ENCODE measurements around the gene PLCL2. TPM values are rescaled to one million over a fixed set of nuclear protein-coding genes. Genes with fewer than 3 reads are reported as not detected.

The PLCL2 gene
- total and polyA plus RNA-seq, 2 experiments from 2014 or later = 1.6 to 9.7 TPM

DNA sequence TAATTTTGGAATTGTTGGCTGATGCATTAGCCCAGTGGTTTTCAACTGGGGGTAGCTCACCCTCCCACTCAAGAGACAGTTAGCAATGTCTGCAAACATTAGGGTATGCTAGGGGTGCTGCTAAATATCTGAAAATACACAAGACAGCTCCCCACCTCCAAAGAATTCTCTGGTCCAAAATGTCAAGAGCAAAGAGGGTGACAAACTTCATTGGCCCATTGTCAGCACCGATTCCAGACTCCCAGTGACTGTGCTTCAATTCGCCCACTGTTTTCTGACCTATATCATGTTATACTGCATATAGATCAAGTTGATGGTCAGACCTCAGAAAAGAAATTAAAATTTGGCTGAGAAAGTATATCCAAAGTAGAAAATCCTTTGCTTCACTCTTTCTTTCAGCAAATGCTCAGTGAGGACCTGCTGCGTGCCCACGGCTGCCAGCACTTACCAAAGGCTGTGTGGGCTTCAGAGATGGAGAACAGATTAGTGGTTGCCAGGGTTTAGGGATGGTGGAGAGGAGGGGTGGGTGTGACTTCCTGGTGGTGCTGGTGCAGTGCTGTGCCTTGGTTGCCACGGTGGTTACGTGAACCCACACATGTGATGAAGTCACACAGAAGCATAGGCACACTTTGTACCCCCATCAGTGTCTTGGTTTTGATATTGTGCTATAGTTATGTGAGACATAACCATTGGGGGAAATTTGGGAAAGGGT, 204.0 kb downstream of the PLCL2 start (continued):
- TF ChIP-seq, protein P1, sequence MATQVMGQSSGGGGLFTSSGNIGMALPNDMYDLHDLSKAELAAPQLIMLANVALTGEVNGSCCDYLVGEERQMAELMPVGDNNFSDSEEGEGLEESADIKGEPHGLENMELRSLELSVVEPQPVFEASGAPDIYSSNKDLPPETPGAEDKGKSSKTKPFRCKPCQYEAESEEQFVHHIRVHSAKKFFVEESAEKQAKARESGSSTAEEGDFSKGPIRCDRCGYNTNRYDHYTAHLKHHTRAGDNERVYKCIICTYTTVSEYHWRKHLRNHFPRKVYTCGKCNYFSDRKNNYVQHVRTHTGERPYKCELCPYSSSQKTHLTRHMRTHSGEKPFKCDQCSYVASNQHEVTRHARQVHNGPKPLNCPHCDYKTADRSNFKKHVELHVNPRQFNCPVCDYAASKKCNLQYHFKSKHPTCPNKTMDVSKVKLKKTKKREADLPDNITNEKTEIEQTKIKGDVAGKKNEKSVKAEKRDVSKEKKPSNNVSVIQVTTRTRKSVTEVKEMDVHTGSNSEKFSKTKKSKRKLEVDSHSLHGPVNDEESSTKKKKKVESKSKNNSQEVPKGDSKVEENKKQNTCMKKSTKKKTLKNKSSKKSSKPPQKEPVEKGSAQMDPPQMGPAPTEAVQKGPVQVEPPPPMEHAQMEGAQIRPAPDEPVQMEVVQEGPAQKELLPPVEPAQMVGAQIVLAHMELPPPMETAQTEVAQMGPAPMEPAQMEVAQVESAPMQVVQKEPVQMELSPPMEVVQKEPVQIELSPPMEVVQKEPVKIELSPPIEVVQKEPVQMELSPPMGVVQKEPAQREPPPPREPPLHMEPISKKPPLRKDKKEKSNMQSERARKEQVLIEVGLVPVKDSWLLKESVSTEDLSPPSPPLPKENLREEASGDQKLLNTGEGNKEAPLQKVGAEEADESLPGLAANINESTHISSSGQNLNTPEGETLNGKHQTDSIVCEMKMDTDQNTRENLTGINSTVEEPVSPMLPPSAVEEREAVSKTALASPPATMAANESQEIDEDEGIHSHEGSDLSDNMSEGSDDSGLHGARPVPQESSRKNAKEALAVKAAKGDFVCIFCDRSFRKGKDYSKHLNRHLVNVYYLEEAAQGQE (IDR thresholded peaks at IDR 0.05; ENCODE audit: unreplicated experiment) = no peak
- TF ChIP-seq, protein P2, sequence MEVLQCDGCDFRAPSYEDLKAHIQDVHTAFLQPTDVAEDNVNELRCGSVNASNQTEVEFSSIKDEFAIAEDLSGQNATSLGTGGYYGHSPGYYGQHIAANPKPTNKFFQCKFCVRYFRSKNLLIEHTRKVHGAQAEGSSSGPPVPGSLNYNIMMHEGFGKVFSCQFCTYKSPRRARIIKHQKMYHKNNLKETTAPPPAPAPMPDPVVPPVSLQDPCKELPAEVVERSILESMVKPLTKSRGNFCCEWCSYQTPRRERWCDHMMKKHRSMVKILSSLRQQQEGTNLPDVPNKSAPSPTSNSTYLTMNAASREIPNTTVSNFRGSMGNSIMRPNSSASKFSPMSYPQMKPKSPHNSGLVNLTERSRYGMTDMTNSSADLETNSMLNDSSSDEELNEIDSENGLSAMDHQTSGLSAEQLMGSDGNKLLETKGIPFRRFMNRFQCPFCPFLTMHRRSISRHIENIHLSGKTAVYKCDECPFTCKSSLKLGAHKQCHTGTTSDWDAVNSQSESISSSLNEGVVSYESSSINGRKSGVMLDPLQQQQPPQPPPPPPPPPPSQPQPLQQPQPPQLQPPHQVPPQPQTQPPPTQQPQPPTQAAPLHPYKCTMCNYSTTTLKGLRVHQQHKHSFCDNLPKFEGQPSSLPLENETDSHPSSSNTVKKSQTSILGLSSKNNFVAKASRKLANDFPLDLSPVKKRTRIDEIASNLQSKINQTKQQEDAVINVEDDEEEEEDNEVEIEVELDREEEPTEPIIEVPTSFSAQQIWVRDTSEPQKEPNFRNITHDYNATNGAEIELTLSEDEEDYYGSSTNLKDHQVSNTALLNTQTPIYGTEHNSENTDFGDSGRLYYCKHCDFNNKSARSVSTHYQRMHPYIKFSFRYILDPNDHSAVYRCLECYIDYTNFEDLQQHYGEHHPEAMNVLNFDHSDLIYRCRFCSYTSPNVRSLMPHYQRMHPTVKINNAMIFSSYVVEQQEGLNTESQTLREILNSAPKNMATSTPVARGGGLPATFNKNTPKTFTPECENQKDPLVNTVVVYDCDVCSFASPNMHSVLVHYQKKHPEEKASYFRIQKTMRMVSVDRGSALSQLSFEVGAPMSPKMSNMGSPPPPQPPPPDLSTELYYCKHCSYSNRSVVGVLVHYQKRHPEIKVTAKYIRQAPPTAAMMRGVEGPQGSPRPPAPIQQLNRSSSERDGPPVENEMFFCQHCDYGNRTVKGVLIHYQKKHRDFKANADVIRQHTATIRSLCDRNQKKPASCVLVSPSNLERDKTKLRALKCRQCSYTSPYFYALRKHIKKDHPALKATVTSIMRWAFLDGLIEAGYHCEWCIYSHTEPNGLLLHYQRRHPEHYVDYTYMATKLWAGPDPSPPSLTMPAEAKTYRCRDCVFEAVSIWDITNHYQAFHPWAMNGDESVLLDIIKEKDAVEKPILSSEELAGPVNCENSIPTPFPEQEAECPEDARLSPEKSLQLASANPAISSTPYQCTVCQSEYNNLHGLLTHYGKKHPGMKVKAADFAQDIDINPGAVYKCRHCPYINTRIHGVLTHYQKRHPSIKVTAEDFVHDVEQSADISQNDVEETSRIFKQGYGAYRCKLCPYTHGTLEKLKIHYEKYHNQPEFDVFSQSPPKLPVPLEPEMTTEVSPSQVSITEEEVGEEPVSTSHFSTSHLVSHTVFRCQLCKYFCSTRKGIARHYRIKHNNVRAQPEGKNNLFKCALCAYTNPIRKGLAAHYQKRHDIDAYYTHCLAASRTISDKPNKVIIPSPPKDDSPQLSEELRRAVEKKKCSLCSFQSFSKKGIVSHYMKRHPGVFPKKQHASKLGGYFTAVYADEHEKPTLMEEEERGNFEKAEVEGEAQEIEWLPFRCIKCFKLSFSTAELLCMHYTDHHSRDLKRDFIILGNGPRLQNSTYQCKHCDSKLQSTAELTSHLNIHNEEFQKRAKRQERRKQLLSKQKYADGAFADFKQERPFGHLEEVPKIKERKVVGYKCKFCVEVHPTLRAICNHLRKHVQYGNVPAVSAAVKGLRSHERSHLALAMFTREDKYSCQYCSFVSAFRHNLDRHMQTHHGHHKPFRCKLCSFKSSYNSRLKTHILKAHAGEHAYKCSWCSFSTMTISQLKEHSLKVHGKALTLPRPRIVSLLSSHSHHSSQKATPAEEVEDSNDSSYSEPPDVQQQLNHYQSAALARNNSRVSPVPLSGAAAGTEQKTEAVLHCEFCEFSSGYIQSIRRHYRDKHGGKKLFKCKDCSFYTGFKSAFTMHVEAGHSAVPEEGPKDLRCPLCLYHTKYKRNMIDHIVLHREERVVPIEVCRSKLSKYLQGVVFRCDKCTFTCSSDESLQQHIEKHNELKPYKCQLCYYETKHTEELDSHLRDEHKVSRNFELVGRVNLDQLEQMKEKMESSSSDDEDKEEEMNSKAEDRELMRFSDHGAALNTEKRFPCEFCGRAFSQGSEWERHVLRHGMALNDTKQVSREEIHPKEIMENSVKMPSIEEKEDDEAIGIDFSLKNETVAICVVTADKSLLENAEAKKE (CRISPR knock-in tag; IDR thresholded peaks at IDR 0.05) = no peak
- TF ChIP-seq CREB1 (CRISPR knock-in tag; IDR thresholded peaks at IDR 0.05; ENCODE audit: low read depth) (no peak), EZH2phosphoT487 (IDR thresholded peaks at IDR 0.05; ENCODE audit: unreplicated experiment) (no peak), ZNF114 (CRISPR knock-in tag; IDR thresholded peaks at IDR 0.05) (no peak)

Measured in GM23338 (cell line).